Stimulated activated CD8-positive, alpha-beta memory T cell treated with anti-CD3 and anti-CD28 coated beads, Interleukin-4, amount 100 ng/mL, for 1 hour (primary cell): Measurements from ENCODE around the gene CFLAR.

Experiments
- DNase-seq, 2 donors: peaks; one replicate each; pipeline ENCODE4 v3.0.0-alpha.2; 2020; ENCODE audit warnings: low read depth in 2 of 2, low spot score in 1 of 2

Gene CFLAR

GRCh38 chr2:201205515-201205849, 89.5 kb downstream of the CFLAR start:
- no peak for DNase-seq

- no peak for DNase-seq
Observed at GRCh38 chr2:201208563-201209252, 92.7 kb downstream of the CFLAR start.

GRCh38 chr2:201215963-201216362, 100.0 kb downstream of the CFLAR start:
- no peak for DNase-seq

- no peak for DNase-seq
Observed at GRCh38 chr2:201216918-201217317, 101.0 kb downstream of the CFLAR start.

DNA sequence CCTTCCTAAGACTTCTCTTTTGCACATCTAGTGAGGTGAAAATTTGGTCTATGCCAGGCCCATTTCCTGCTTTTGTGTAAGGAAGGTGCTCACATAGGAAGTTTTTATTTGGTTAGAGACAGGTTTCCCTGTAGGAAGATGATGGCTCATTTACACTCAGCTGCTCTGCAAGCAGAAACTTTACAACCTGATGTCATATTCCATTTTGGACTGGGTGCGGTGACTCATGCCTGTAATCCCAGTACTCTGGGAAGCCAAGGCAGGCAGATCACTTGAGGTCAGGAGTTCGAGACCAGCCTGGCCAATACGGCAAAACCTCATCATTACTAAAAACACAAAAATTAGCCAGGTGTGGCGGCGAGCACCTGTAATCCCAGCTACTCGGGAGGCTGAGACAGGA, 102.8 kb downstream of the CFLAR start:
- no peak for DNase-seq

GRCh38 chr2:201219328-201220096, 103.5 kb downstream of the CFLAR start:
- DNase-seq: no peak

DNA sequence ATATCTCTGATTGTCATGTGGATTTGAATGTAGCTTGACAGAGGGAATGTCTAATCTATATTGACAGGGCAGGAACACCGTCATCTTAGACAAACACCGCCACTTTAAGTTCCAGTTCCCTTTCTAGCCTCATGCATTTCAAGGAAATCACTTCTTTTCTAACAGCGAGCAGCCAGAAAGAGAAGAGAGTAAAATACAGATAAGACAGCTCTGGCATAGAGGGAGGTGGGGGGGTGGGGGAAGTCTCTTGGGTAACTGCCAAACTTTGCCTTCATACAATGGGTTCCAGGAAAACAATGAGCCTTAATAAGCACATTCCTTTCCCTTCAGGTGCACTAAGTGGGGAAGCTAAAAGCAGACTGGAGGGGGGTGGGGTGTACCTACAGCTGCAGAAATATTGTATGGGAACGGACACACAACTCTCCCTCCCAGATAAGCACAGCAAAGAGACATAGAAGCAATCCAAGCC, 104.2 kb downstream of the CFLAR start:
- DNase-seq: no peak

DNA sequence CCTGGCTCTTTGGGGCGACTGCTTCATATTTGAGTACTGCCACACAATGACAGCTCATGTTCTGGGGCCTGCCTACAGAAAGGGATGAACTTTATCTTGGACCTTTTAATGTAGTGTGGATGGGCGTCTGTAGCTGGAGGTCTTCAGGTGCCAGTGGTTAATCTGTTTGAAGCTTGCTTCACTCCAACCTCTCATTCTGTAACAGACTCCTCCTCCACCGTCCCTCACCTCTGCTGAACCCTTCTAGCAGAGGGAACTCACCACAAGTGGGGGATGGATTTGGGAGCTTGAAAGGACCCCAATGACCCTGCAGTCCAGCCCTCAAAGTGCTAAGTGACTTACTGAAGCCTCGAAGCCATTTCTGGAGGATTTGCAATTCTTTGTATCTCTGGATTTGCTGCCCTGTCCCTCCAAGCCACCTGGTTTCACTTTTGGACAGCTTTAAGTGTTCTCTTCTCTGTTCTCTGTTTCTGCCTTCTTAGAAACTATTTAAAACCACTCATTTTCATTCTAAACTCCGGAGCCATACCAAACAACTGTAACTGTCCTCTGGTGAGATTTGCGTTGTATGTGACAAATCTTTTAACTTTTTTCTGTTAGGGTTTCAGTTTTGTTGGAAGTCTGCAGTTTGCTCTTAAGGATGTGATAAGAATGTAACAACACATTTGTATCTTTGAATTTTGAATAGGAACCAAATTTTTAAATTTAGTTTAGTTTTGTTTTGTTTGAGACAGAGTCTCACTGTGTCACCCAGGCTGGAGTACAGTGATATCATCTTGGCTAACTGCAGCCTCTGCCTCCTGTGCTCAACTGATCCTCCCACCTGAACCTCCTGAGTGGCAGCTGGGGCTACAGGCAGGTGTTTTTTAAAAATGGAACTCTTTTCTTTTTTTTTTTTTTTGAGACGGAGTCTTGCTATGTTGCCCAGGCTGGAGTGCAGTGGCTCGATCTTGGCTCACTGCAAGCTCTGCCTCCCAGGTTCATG, 107.4 kb downstream of the CFLAR start:
- no peak for DNase-seq
